Measurements from ENCODE around the gene WDR77.
A peak's percentile ranks its signal among the peaks of the same experiment; 100 is the strongest.

WDR77 gene

GRCh38 chr1:111468717-111469100 is 19.7 kb upstream of the WDR77 start:
- Histone ChIP-seq H3K27ac (ENCODE audit: low read depth, low read length) (no peak overlapping the region), H3K36me3 (ENCODE audit: insufficient read depth, low read length) (peaks cover 32% of the 10 kb centered on the region), H3K9me3 (ENCODE audit: low read length) (no peaks in the 10 kb centered on the region), H3K27me3 (ENCODE audit: control insufficient read depth in 1 of 2, insufficient read depth in 2 of 2, low read length in 2 of 2) (no peaks in the 10 kb centered on the region), H3K4me1 (ENCODE audit: insufficient read depth, low read length) (no peaks in the 10 kb centered on the region), H3K9ac (ENCODE audit: low read length) (no peak overlapping the region), H3K4me3 (ENCODE audit: low read depth in 1 of 2, low read length in 2 of 2) (no peak overlapping the region)

GRCh38 chr1:111467865-111468716 is 19.0 kb upstream of the WDR77 start:
- H3K4me1 ChIP-seq (ENCODE audit: insufficient read depth, low read length) = peaks cover 2% of the 10 kb centered on the region
- no peak overlapping the region for H3K4me3 ChIP-seq (ENCODE audit: low read depth in 1 of 2, low read length in 2 of 2)
- H3K27me3 ChIP-seq (ENCODE audit: control insufficient read depth in 1 of 2, insufficient read depth in 2 of 2, low read length in 2 of 2) = no peaks in the 10 kb centered on the region
- H3K27ac ChIP-seq (ENCODE audit: low read depth, low read length) = no peak overlapping the region
- peaks cover 32% of the 10 kb centered on the region for H3K36me3 ChIP-seq (ENCODE audit: insufficient read depth, low read length)
- H3K9ac ChIP-seq (ENCODE audit: low read length) = no peak overlapping the region
- H3K9me3 ChIP-seq (ENCODE audit: low read length) = no peaks in the 10 kb centered on the region

- Histone ChIP-seq H3K27ac (ENCODE audit: low read depth, low read length) (no peak overlapping the region), H3K27me3 (ENCODE audit: control insufficient read depth in 1 of 2, insufficient read depth in 2 of 2, low read length in 2 of 2) (no peaks in the 10 kb centered on the region), H3K9me3 (ENCODE audit: low read length) (no peaks in the 10 kb centered on the region), H3K9ac (ENCODE audit: low read length) (no peak overlapping the region), H3K36me3 (ENCODE audit: insufficient read depth, low read length) (peaks cover 35% of the 10 kb centered on the region), H3K4me1 (ENCODE audit: insufficient read depth, low read length) (peaks cover 7% of the 10 kb centered on the region), H3K4me3 (ENCODE audit: low read depth in 1 of 2, low read length in 2 of 2) (no peak overlapping the region)
These were observed 17.4 kb upstream of the WDR77 start for GRCh38 chr1:111466480-111466879.

- Histone ChIP-seq H3K36me3 (ENCODE audit: insufficient read depth, low read length) (peaks cover 29% of the 10 kb centered on the region), H3K4me1 (ENCODE audit: insufficient read depth, low read length) (peaks cover 7% of the 10 kb centered on the region), H3K27me3 (ENCODE audit: control insufficient read depth in 1 of 2, insufficient read depth in 2 of 2, low read length in 2 of 2) (no peaks in the 10 kb centered on the region), H3K4me3 (ENCODE audit: low read depth in 1 of 2, low read length in 2 of 2) (no peak overlapping the region), H3K27ac (ENCODE audit: low read depth, low read length) (no peak overlapping the region), H3K9me3 (ENCODE audit: low read length) (no peaks in the 10 kb centered on the region), H3K9ac (ENCODE audit: low read length) (no peak overlapping the region)
These were observed 16.7 kb upstream of the WDR77 start for GRCh38 chr1:111465754-111466153.

GRCh38 chr1:111463029-111463683 is 14.1 kb upstream of the WDR77 start:
- peak overlapping the region; percentile 42 for H3K27ac ChIP-seq (ENCODE audit: low read depth, low read length)
- H3K9ac ChIP-seq (ENCODE audit: low read length) = no peak overlapping the region
- no peaks in the 10 kb centered on the region for H3K9me3 ChIP-seq (ENCODE audit: low read length)
- peaks cover 36% of the 10 kb centered on the region for H3K36me3 ChIP-seq (ENCODE audit: insufficient read depth, low read length)
- H3K4me3 ChIP-seq (ENCODE audit: low read depth in 1 of 2, low read length in 2 of 2) = no peak overlapping the region
- H3K27me3 ChIP-seq (ENCODE audit: control insufficient read depth in 1 of 2, insufficient read depth in 2 of 2, low read length in 2 of 2) = no peaks in the 10 kb centered on the region
- H3K4me1 ChIP-seq (ENCODE audit: insufficient read depth, low read length) = peaks cover 7% of the 10 kb centered on the region

GRCh38 chr1:111462370-111463028 is 13.4 kb upstream of the WDR77 start:
- Histone ChIP-seq H3K4me3 (ENCODE audit: low read depth in 1 of 2, low read length in 2 of 2) (no peak overlapping the region), H3K9ac (ENCODE audit: low read length) (no peak overlapping the region), H3K36me3 (ENCODE audit: insufficient read depth, low read length) (peaks cover 39% of the 10 kb centered on the region), H3K4me1 (ENCODE audit: insufficient read depth, low read length) (peaks cover 7% of the 10 kb centered on the region), H3K9me3 (ENCODE audit: low read length) (no peaks in the 10 kb centered on the region), H3K27me3 (ENCODE audit: control insufficient read depth in 1 of 2, insufficient read depth in 2 of 2, low read length in 2 of 2) (no peaks in the 10 kb centered on the region), H3K27ac (ENCODE audit: low read depth, low read length) (peak overlapping the region; percentile 42)

- Histone ChIP-seq H3K27ac (ENCODE audit: low read depth, low read length) (no peak overlapping the region), H3K9me3 (ENCODE audit: low read length) (no peaks in the 10 kb centered on the region), H3K36me3 (ENCODE audit: insufficient read depth, low read length) (peaks cover 41% of the 10 kb centered on the region), H3K27me3 (ENCODE audit: control insufficient read depth in 1 of 2, insufficient read depth in 2 of 2, low read length in 2 of 2) (no peaks in the 10 kb centered on the region), H3K4me1 (ENCODE audit: insufficient read depth, low read length) (peaks cover 7% of the 10 kb centered on the region), H3K9ac (ENCODE audit: low read length) (no peak overlapping the region), H3K4me3 (ENCODE audit: low read depth in 1 of 2, low read length in 2 of 2) (no peak overlapping the region)
These were observed 12.7 kb upstream of the WDR77 start for GRCh38 chr1:111461765-111462164.

GRCh38 chr1:111455642-111456031 is 6.6 kb upstream of the WDR77 start:
- Histone ChIP-seq H3K4me1 (ENCODE audit: insufficient read depth, low read length) (peaks cover 25% of the 10 kb centered on the region), H3K4me3 (ENCODE audit: low read depth in 1 of 2, low read length in 2 of 2) (no peak overlapping the region), H3K27me3 (ENCODE audit: control insufficient read depth in 1 of 2, insufficient read depth in 2 of 2, low read length in 2 of 2) (no peaks in the 10 kb centered on the region), H3K9me3 (ENCODE audit: low read length) (no peaks in the 10 kb centered on the region), H3K27ac (ENCODE audit: low read depth, low read length) (no peak overlapping the region), H3K36me3 (ENCODE audit: insufficient read depth, low read length) (peaks cover 48% of the 10 kb centered on the region), H3K9ac (ENCODE audit: low read length) (no peak overlapping the region)

GRCh38 chr1:111454859-111455641 is 6.0 kb upstream of the WDR77 start:
- no peak overlapping the region for H3K9ac ChIP-seq (ENCODE audit: low read length)
- peaks cover 48% of the 10 kb centered on the region for H3K36me3 ChIP-seq (ENCODE audit: insufficient read depth, low read length)
- H3K27ac ChIP-seq (ENCODE audit: low read depth, low read length) = no peak overlapping the region
- peaks cover 31% of the 10 kb centered on the region for H3K4me1 ChIP-seq (ENCODE audit: insufficient read depth, low read length)
- H3K9me3 ChIP-seq (ENCODE audit: low read length) = no peaks in the 10 kb centered on the region
- no peaks in the 10 kb centered on the region for H3K27me3 ChIP-seq (ENCODE audit: control insufficient read depth in 1 of 2, insufficient read depth in 2 of 2, low read length in 2 of 2)
- H3K4me3 ChIP-seq (ENCODE audit: low read depth in 1 of 2, low read length in 2 of 2) = no peak overlapping the region

GRCh38 chr1:111453706-111454105 is 4.7 kb upstream of the WDR77 start:
- H3K9me3 ChIP-seq (ENCODE audit: low read length) = no peaks in the 10 kb centered on the region
- H3K4me1 ChIP-seq (ENCODE audit: insufficient read depth, low read length) = peaks cover 32% of the 10 kb centered on the region
- peaks cover 34% of the 10 kb centered on the region for H3K36me3 ChIP-seq (ENCODE audit: insufficient read depth, low read length)
- no peak overlapping the region for H3K9ac ChIP-seq (ENCODE audit: low read length)
- H3K4me3 ChIP-seq (ENCODE audit: low read depth in 1 of 2, low read length in 2 of 2) = no peak overlapping the region
- H3K27ac ChIP-seq (ENCODE audit: low read depth, low read length) = no peak overlapping the region
- no peaks in the 10 kb centered on the region for H3K27me3 ChIP-seq (ENCODE audit: control insufficient read depth in 1 of 2, insufficient read depth in 2 of 2, low read length in 2 of 2)

GRCh38 chr1:111452581-111452980 is 3.5 kb upstream of the WDR77 start:
- Histone ChIP-seq H3K9me3 (ENCODE audit: low read length) (no peaks in the 10 kb centered on the region), H3K36me3 (ENCODE audit: insufficient read depth, low read length) (peaks cover 23% of the 10 kb centered on the region), H3K27ac (ENCODE audit: low read depth, low read length) (no peak overlapping the region), H3K27me3 (ENCODE audit: control insufficient read depth in 1 of 2, insufficient read depth in 2 of 2, low read length in 2 of 2) (no peaks in the 10 kb centered on the region), H3K4me3 (ENCODE audit: low read depth in 1 of 2, low read length in 2 of 2) (no peak overlapping the region), H3K4me1 (ENCODE audit: insufficient read depth, low read length) (peaks cover 40% of the 10 kb centered on the region), H3K9ac (ENCODE audit: low read length) (no peak overlapping the region)
